ENCODE measurements around the gene CAPN14.

The CAPN14 gene

GRCh38 chr2:31137211-31138036 lies 79.9 kb downstream of the CAPN14 start:
- peak; percentile 46 for DNase-seq

GRCh38 chr2:31136732-31137131 lies 80.6 kb downstream of the CAPN14 start:
- no peak for DNase-seq

GRCh38 chr2:31136000-31136399 lies 81.3 kb downstream of the CAPN14 start:
- no peak for DNase-seq

- no peak for DNase-seq
Measured at GRCh38 chr2:31134480-31134879, 82.8 kb downstream of the CAPN14 start.

- no peak for DNase-seq
Measured at GRCh38 chr2:31132786-31133185, 84.5 kb downstream of the CAPN14 start.

- no peak for DNase-seq
Measured at GRCh38 chr2:31131871-31132270, 85.4 kb downstream of the CAPN14 start.

GRCh38 chr2:31129375-31130171 lies 87.7 kb downstream of the CAPN14 start:
- no peak for DNase-seq

GRCh38 chr2:31127931-31128330 lies 89.4 kb downstream of the CAPN14 start:
- no peak for DNase-seq

GRCh38 chr2:31125918-31126695 lies 91.2 kb downstream of the CAPN14 start:
- DNase-seq: no peak

- no peak for DNase-seq
Measured at GRCh38 chr2:31124904-31125303, 92.4 kb downstream of the CAPN14 start.

Measured in 8988T (cell line).